Measurements from ENCODE around the gene CLEC18C. TPM values are rescaled to one million over a fixed set of nuclear protein-coding genes. Genes with fewer than 3 reads are reported as not detected.
"Not testable (repeated sequence)": the region's sequence is repeated elsewhere in the genome, so short reads cannot be mapped to it uniquely, and the experiment has no call there.

Gene CLEC18C
- polyA plus RNA-seq, 1 experiment, result 0.05 TPM

DNA sequence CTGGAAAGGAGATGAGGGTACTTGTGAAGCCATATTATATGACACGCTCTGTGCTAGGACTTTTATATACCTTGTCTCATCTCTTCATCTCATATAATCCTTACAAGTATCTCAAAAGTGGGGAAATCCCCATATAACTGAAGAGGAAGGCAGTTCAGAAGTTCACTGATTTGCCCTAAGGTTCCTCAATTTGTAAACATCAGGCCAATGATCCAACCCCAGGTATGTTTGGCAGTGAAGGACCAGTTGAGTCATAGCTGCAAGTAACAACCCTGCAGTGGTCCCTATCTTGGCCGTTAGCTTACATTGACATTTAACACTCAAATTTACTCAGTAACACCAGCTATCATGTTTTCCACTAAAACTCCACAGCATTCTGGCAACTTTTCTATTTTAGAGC lies 45.0 kb downstream of the CLEC18C start:
- H3K27me3 ChIP-seq (ENCODE audit: control insufficient read depth, insufficient read depth, low read length); H3K4me3 ChIP-seq (ENCODE audit: low read depth, low read length); DNase-seq (ENCODE audit: low read depth); POLR2A ChIA-PET; H3K36me3 ChIP-seq (ENCODE audit: control insufficient read depth, insufficient read depth, low read length): not testable (repeated sequence)
- CTCF ChIA-PET, result interaction anchor here (0.6 kb wide), 1 partner anchor 35 kb away, joined by 3 read pairs; no protein-coding TSS in a partner anchor

DNA sequence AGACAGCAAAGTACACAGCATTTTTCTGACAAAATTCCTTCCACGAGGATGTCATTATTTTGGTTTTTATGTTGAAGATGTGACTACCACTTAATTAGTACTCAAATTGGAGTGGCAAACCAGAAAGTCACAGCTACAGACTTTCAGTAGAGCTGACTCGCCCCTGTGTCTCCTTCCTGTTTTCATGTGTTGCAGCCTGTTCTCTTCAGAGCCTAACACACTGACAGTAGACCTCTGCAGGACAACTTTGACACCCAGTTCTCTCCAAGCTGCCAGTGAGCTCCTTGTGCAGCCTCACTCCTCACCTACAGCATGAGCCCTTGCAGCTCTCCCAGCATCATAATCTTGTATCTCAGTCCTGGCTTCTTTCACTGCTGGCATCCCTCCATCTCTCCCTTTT lies 49.0 kb downstream of the CLEC18C start:
- DNase-seq (ENCODE audit: low read depth); CTCF ChIA-PET; H3K36me3 ChIP-seq (ENCODE audit: control insufficient read depth, insufficient read depth, low read length); POLR2A ChIA-PET; H3K4me3 ChIP-seq (ENCODE audit: low read depth, low read length); H3K27me3 ChIP-seq (ENCODE audit: control insufficient read depth, insufficient read depth, low read length): not testable (repeated sequence)

DNA sequence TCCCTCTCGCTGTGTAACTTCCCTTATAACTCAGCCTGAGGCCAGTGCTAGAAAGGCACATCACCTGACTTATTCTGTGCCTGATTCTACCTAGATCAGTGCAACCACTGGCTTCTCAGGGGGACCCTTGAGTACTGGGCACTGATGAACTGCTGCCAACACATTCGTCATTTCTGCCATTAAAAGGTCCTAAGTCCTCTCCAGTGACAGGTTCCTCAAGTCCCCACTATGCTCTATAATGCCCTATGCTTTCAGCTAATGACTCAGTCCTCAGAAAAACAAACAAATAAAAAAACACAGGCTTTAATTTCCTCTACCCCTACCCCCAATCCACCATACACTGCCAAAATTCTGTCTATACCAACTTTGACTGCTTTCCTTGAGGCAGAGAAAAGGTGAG lies 49.6 kb downstream of the CLEC18C start:
- CTCF ChIA-PET; H3K36me3 ChIP-seq (ENCODE audit: control insufficient read depth, insufficient read depth, low read length); POLR2A ChIA-PET; H3K4me3 ChIP-seq (ENCODE audit: low read depth, low read length); H3K27me3 ChIP-seq (ENCODE audit: control insufficient read depth, insufficient read depth, low read length); DNase-seq (ENCODE audit: low read depth): not testable (repeated sequence)

DNA sequence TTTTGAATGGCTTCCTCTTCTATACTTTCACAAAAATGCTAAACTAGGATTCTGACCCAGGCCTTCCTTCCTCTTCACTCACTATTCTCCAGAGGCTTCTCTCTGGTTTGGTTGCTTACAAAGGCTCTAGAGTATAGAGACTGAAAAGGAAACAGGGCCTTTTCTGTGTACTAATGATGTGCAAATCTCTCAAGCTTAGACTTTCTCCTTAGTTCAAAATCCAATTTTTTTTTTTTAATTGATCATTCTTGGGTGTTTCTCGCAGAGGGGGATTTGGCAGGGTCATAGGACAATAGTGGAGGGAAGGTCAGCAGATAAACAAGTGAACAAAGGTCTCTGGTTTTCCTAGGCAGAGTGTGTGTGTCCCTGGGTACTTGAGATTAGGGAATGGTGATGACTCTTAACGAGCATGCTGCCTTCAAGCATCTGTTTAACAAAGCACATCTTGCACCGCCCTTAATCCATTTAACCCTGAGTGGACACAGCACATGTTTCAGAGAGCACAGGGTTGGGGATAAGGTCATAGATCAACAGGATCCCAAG lies 50.5 kb downstream of the CLEC18C start:
- CTCF ChIA-PET; POLR2A ChIA-PET; DNase-seq (ENCODE audit: low read depth); H3K36me3 ChIP-seq (ENCODE audit: control insufficient read depth, insufficient read depth, low read length); H3K4me3 ChIP-seq (ENCODE audit: low read depth, low read length); H3K27me3 ChIP-seq (ENCODE audit: control insufficient read depth, insufficient read depth, low read length): not testable (repeated sequence)

DNA sequence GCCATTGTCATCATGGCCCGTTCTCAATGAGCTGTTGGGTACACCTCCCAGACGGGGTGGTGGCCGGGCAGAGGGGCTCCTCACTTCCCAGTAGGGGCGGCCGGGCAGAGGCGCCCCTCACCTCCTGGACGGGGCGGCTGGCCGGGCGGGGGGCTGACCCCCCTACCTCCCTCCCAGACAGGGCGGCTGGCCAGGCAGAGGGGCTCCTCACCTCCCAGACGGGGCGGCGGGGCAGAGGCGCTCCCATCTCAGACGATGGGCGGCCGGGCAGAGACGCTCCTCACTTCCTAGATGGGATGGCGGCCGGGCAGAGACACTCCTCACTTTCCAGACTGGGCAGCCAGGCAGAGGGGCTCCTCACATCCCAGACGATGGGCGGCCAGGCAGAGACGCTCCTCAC lies 51.1 kb downstream of the CLEC18C start:
- H3K36me3 ChIP-seq (ENCODE audit: control insufficient read depth, insufficient read depth, low read length); POLR2A ChIA-PET; H3K4me3 ChIP-seq (ENCODE audit: low read depth, low read length); DNase-seq (ENCODE audit: low read depth); H3K27me3 ChIP-seq (ENCODE audit: control insufficient read depth, insufficient read depth, low read length); CTCF ChIA-PET: not testable (repeated sequence)

DNA sequence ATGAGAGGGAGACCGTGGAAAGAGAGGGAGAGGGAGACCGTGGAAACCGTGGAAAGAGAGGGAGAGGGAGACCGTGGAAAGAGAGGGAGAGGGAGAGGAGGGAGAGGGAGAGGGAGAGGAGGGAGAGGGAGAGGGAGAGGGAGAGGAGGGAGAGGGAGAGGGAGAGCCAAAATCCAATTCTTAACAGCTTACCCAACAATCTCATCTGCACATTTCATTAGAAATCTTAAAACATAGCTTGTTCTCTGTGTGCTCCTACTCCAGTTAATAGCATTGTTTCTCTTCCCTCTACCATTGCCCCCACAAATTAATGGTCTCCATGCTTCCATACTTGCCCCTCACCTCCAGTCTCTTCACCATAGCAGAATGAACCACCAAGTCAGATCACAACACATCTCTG lies 51.8 kb downstream of the CLEC18C start:
- H3K4me3 ChIP-seq (ENCODE audit: low read depth, low read length); POLR2A ChIA-PET; CTCF ChIA-PET; H3K36me3 ChIP-seq (ENCODE audit: control insufficient read depth, insufficient read depth, low read length); DNase-seq (ENCODE audit: low read depth); H3K27me3 ChIP-seq (ENCODE audit: control insufficient read depth, insufficient read depth, low read length): not testable (repeated sequence)

DNA sequence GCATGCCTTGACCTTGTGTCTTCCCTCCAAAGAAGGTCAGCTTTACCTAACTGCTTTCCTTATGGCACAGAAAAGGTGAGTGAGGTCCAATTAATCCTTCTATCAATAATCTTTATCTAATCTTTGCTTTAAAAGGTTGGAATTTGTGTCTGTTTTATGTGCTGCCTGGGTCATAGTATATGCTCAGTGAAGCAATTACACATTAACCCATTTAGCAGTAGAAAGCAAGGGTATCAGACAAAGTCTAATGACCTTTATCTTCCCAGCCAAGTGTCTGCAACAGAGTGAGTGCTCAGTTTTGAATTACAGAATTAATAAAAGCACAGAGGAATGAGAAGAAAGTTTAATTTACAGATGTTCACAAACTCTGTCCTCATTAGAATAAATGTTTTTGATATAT lies 52.4 kb downstream of the CLEC18C start:
- DNase-seq (ENCODE audit: low read depth); CTCF ChIA-PET; POLR2A ChIA-PET; H3K36me3 ChIP-seq (ENCODE audit: control insufficient read depth, insufficient read depth, low read length); H3K4me3 ChIP-seq (ENCODE audit: low read depth, low read length); H3K27me3 ChIP-seq (ENCODE audit: control insufficient read depth, insufficient read depth, low read length): not testable (repeated sequence)

DNA sequence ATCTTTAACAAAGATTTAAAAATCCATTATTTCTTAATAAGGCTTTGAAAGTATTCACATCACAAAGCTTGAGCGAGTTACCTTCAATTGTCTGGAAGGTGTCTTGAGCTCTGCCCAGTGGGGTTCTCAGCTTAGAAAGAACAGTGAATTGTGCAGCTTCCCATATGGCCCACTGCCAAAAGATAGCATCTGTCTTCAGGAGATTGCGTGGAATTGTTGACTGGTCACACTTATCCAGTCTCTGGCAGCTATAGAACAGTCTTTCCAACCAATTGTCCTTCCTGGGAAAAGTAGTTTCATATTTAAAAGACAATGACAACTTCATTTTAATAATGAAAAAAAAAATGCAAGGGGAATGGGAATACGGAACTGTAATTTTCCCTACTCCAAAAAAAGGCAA lies 58.2 kb downstream of the CLEC18C start:
- H3K27me3 ChIP-seq (ENCODE audit: control insufficient read depth, insufficient read depth, low read length); POLR2A ChIA-PET; H3K36me3 ChIP-seq (ENCODE audit: control insufficient read depth, insufficient read depth, low read length); H3K4me3 ChIP-seq (ENCODE audit: low read depth, low read length); DNase-seq (ENCODE audit: low read depth); CTCF ChIA-PET: not testable (repeated sequence)

Small RNA genes within 50 kb of the gene (small RNA-seq; reads per million reads assigned to genes)
- not detected for gene AC009060.2 (ENCODE audit: insufficient read length, low read depth, low replicate concordance)

Other genes with a start within 250 kb of the CLEC18C start
- gene CLEC18A, start 222.5 kb upstream of the CLEC18C start, polyA plus RNA-seq (2011; rRNA removed), result 0.04 and 0.07 TPM in 2 replicates
- gene PDPR, start 59.5 kb upstream of the CLEC18C start, polyA plus RNA-seq (2011; rRNA removed), result 25.2 and 32.0 TPM in 2 replicates
- 10.6 and 14.9 TPM in 2 replicates for gene EXOSC6, start 78.2 kb downstream of the CLEC18C start, polyA plus RNA-seq (2011; rRNA removed)
- 178 and 234 TPM in 2 replicates for gene AARS1, start 115.7 kb downstream of the CLEC18C start, polyA plus RNA-seq (2011; rRNA removed)
- gene DDX19B, start 125.4 kb downstream of the CLEC18C start, polyA plus RNA-seq (2011; rRNA removed), result 33.6 and 55.9 TPM in 2 replicates
- gene DDX19A, start 173.1 kb downstream of the CLEC18C start, polyA plus RNA-seq (2011; rRNA removed), result 39.5 and 42.9 TPM in 2 replicates

Measured in BJ (cell line).